Measurements from ENCODE around the gene SLC26A5.
"Not testable (repeated sequence)": the region's sequence is repeated elsewhere in the genome, so short reads cannot be mapped to it uniquely, and the experiment has no call there.

SLC26A5 gene

DNA sequence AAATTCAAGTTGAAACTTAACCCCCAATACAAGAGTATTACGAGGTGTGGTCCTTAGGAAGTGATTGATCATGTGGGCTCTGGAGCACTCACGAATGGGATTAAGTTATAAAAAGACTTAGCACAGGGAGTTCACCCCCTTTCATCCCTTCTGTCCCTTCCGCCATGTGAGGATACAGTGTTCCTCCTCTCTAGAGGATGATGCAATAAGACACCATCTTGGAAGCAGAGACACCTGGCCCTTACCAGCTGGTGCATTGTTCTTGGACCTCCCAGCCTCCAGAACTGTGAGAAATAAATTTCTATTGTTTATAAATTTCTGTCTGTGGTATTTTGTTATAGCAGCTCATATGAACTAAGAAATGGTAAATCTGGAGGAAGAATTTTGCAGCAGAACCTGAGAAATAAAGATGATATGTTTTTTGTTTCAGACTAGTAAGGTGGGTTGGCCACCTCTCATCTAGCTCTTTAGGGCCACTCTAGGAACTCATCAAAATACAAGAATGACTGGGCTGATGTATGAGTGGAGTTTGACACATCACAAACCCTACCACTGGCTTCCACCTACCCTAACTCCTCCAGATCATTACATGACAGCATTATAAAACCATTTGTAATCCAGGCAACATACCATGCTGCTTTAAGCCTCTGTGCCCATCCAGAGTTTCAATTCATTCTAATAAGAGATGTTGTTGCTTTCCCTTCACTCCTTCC is 22.4 kb downstream of the SLC26A5 start:
- no peak for TF ChIP-seq ZNF274 (IDR thresholded peaks at IDR 0.05; ENCODE audit: low read depth, low read length)
- H3K4me3 ChIP-seq (ENCODE audit: low read length) = no peak overlapping the region

DNA sequence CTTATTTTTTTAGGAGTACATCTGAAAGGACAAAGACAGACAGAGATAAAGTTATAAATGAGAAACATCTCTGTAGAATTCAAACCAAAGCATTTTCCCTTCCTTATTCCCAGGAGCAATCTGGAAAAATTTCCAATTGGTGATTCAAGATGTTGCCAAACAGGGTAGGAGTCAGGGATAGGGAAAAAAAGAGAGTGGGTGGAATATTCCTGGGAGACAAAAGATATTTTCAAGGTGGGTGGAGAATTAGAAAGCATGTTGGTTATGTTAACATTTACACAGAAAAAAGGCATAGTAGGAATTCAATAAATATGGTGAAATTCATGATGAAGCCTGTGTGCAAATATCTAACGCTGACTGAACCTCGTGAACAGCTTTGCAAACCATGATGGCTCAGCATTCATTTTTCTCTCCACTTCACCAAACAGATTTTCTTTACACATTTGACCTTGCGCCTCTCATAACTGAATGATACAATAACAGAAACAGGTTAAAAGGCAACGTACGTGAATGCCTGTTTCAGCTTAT is 25.1 kb downstream of the SLC26A5 start:
- H3K4me3 ChIP-seq (ENCODE audit: low read length) = no peak overlapping the region
- TF ChIP-seq ZNF274 (IDR thresholded peaks at IDR 0.05; ENCODE audit: low read depth, low read length) = no peak

DNA sequence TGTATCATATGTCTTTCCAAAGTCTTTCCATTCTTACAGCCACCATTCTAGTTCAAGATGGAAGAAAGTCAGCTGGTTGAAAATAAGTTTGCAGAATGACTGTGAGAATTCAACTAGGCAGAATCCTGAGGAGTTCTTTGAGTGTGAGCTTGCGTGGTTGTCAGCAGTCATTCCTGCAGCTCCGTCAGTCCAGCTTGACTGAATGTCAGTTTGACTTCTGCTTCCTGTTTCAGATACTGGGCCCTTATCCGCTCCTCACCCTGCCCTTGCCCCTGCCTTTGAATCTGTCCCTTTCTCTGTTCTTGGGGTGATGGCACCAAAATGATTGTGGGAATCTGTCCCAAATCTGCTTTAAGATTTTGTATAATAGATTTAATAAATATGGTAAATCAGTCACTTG is 27.8 kb downstream of the SLC26A5 start:
- H3K4me3 ChIP-seq (ENCODE audit: low read length) = no peak overlapping the region

DNA sequence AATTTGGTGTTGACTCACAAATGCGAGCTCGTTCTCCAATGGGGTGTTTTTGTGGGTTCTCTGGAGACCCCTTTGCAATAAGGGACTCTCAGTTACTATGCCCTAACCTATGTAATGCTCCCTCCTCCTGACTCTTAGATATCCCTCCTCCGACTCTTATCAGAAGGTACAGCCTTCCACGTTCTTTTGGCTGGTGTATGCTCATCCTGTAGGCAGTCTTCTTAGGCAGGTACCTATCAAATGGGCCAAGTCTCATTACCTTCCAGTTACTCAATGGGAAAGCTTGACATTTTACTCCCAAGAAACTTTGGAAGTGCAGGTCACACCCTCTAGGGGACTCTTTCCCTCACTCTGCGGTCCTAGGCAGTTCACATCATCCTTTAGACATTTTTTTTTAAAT is 32.6 kb downstream of the SLC26A5 start:
- no peak overlapping the region for H3K4me3 ChIP-seq (ENCODE audit: low read length)
- no peak for TF ChIP-seq ZNF274 (IDR thresholded peaks at IDR 0.05; ENCODE audit: low read depth, low read length)

More for the DNA sequence above, 27.8 kb downstream of the SLC26A5 start:
- no peak for TF ChIP-seq ZNF274 (IDR thresholded peaks at IDR 0.05; ENCODE audit: low read depth, low read length)

DNA sequence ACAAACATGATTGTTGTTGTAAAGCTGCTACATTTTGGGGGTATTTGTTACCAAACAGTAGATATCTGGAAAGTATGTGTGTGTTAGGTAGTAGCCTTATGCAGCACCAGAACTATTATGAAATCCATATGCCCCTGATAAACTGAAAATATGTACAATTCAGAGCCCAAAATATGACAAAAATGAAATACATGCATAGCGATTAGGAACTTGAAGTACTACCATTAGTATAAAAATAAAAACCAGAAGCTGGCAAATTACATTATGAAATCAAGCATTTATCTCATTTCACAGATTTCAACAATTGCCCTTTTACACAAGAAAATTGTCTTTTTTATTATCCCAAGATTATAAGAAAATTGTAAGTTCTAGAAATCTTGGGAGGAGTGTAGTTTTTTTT is 33.9 kb downstream of the SLC26A5 start:
- TF ChIP-seq ZNF274 (IDR thresholded peaks at IDR 0.05; ENCODE audit: low read depth, low read length) = no peak
- no peak overlapping the region for H3K4me3 ChIP-seq (ENCODE audit: low read length)

DNA sequence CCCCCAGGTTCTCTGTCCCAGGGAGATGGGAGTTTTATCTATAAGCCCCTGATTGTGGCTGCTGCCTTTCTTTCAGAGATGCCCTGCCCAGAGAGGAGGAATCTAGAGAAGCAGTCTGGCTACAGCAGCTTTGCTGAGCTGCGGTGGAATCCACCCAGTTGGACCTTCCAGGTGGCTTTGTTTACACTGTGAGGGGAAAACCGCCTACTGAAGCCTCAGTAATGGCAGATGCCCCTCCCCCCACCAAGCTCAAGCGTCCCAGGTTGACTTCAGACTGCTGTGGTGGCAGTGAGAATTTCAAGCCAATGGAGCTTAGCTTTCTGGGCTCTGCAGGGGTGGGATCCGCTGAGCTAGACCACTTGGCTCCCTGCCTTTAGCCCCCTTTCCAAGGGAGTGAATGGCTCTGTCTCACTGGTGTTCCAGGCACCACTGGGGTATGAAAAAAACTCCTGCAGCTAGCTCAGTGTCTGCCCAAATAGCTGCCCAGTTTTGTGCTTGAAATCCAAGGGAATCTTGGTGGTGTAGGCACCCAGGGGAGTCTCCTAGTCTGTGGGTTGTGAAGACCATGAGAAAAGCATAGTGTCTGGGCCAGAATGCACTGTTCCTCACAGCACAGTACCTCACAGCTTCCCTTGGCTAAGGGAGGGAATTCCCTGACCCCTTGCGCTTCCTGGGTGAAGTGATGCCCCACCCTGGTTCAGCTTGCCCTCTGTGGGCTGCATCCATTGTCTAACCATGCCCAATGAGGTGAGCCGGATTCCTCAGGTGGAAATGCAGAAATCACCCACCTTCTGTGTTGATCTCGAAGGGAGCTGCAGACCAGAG is 40.0 kb downstream of the SLC26A5 start:
- H3K4me3 ChIP-seq (ENCODE audit: low read length) = not testable (repeated sequence)

DNA sequence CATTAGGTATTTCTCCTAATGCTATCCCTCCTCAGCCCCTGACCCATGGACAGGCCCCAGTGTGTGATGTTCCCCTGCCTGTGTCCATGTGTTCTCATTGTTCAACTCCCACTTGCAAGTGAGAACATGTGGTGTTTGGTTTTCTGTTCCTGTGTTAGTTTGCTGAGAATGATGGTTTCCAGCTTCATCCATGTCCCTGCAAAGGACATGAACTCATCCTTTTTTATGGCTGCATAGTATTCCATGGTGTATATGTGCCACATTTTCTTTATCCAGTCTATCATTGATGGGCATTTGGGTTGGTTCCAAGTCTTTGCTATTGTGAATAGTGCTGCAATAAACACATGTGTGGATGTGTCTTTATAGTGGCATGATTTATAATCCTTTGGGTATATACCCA is 46.3 kb downstream of the SLC26A5 start:
- not testable (repeated sequence) for H3K4me3 ChIP-seq (ENCODE audit: low read length)

DNA sequence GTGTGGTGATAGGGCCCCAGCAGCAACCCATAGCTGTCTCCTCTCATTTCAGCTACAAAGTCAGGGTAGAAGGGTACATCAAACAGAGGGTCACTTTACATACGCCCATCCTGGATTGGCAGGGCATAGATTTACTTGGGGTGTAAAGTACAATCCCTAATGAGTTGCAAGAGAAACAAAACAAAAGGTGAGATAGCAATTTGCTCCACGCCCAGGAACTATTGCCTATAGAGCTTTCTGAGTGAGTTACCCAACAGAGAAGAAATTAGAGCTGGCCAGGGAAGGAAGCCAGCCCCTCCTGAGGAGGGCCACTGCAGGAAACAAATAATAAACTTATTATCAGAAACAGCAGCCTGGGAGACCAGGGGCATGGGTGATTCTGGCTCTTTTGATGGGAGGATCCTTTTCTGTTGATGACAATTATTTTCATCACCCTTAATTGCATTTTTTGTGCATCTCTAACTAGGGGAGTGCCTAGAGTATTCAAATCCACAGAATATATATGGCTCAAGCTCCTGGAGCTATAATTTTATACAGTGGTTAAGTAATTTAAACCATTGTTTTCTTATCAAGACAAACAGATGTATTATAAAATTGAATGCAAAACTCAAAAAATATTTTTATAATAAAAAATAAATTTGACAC is 47.4 kb downstream of the SLC26A5 start:
- H3K4me3 ChIP-seq (ENCODE audit: low read length) = no peak overlapping the region
- TF ChIP-seq ZNF274 (IDR thresholded peaks at IDR 0.05; ENCODE audit: low read depth, low read length) = no peak

DNA sequence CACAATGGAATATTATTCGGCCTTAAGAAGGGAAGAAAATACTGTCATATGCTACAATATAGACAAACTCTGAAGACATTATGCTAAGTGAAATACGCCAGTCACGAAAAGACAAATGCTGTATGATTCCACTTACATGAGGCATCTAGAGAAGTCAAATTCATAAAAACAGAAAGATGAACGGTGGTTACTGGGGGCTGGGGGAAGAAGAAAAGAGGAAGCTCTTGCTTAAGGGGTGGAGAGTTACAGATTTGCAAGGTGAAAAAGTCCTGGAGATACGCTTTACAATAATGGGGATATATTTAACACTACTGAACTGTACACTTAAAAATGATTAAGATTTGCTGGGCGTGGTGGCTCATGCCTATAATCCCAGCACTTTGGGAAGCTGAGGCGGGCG is 49.5 kb downstream of the SLC26A5 start:
- TF ChIP-seq ZNF274 (IDR thresholded peaks at IDR 0.05; ENCODE audit: low read depth, low read length) = no peak
- H3K4me3 ChIP-seq (ENCODE audit: low read length) = no peak overlapping the region

DNA sequence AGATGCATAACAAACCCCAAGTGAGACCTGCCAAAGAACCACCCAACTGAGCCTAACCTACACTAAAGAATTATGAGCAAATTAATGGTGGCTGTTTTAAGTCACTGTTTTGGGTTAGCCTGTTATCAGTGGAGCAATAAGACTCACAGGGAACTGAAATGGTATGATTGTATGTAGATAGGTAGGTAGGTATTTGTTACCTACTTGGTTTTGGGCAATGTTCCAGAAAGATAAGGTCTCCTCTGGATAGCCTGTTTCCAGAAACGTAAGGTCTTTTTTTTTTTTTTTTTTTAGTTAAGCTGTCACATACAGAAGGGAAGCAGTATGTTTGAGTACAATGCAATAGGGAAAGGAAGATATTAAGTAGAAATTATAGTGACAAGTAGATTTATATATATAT is 50.9 kb downstream of the SLC26A5 start:
- TF ChIP-seq ZNF274 (IDR thresholded peaks at IDR 0.05; ENCODE audit: low read depth, low read length) = no peak
- H3K4me3 ChIP-seq (ENCODE audit: low read length) = no peak overlapping the region

DNA sequence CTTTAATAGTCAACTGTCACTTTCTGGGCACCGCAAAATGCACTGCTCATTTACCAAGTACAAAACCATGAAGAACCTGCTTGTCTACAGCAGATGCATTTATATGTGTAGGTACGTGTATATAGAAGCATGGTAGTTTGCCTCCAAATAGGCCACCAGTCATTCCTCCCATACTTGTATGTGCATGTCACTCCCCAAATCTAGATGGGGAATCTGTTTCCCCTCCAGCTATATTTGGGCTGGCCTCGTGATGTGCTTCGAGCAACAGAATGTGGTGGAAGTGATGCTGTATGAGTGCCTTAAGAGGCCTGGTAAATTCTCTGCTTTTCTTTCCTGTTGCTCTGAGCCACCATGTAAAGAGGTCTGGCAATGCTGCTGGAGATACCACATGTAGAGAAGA is 51.4 kb downstream of the SLC26A5 start:
- no peak for TF ChIP-seq ZNF274 (IDR thresholded peaks at IDR 0.05; ENCODE audit: low read depth, low read length)
- H3K4me3 ChIP-seq (ENCODE audit: low read length) = no peak overlapping the region

DNA sequence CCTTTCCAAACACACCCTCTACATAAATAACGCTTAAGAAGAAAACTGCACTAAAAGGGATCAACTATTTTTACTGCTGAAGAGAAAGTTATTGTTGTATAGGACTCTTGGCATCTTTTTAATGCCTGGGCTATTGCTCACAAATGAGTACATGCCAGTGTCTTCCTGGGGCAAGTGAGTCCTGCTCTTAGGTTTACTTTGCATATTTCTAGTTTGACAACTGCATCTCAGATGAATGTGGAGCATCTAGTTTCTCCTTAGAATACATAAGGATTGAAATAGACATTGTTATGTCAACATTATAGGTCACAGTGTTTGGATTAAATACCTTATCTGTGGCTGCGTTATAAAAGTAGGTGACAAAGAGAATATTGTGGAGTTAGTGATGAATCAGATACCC is 54.0 kb downstream of the SLC26A5 start:
- no peak overlapping the region for H3K4me3 ChIP-seq (ENCODE audit: low read length)
- no peak for TF ChIP-seq ZNF274 (IDR thresholded peaks at IDR 0.05; ENCODE audit: low read depth, low read length)

DNA sequence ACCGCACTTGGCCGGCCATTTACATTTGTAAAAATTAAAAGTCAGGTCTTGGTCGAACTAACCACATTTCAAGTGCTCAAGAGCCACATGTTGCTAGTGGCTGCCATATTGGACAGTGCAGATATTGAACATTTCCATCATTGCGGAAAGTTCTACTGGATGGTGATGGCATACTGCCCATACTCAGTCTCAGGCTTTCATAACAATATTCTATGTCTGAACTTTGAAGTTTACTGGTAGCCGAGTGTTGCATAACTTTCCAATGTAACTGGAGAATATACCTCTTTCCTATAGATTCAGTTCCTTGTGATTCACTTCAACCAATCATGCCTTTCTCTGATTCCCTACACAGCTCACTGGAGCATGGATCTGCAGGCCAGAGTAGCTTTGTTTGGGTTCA is 54.9 kb downstream of the SLC26A5 start:
- TF ChIP-seq ZNF274 (IDR thresholded peaks at IDR 0.05; ENCODE audit: low read depth, low read length) = no peak

DNA sequence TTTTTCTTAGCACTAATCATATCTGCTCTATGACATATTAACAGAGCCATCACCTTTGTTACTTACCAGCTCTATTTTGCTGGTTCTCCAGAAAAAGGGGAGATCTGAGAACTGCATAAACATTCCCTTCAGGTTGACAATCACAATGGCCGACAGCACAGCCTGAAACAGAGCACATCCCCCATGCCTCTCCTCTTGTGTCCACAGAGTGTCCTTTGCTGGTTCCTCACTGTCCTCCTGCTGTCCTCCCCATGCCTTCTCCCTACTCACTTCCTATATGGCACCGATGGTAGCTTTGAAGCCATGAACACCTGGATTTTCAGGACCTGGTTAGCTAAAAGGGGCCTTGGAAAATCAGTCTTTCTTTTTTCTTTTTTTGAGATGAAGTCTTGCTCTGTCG is 56.7 kb downstream of the SLC26A5 start:
- H3K4me3 ChIP-seq (ENCODE audit: low read length) = no peak overlapping the region
- TF ChIP-seq ZNF274 (IDR thresholded peaks at IDR 0.05; ENCODE audit: low read depth, low read length) = no peak

More for the DNA sequence above, 54.9 kb downstream of the SLC26A5 start:
- H3K4me3 ChIP-seq (ENCODE audit: low read length) = no peak overlapping the region

All from GM08714 (cell line).